ENCODE results near the gene ERGIC1.

Gene ERGIC1

DNA sequence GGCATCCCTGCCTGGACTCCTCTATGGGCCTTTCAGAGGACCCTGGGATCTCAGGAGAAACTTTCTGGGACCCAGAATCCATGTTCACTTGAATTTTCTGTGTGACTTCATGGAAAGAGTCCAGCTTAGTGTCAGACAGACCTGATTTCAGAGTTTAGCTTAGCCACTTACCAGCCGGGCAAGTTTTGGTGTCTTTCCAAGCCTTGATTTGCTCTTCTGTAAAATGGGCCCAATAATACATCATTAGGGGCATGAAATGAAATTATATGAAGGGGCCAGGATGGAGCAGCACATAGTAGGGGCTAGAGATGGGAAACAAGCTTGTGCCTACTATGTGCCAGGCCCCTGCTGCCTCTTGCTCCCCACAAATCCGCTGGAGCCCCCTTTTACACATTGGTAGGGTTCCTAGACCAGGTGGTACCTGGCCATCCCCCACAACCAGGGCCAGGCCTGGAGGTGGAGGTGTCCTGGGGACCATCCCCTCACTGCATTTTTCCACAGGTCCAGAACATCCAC is 92.0 kb downstream of the ERGIC1 start:
- DNase-seq = no peak

DNA sequence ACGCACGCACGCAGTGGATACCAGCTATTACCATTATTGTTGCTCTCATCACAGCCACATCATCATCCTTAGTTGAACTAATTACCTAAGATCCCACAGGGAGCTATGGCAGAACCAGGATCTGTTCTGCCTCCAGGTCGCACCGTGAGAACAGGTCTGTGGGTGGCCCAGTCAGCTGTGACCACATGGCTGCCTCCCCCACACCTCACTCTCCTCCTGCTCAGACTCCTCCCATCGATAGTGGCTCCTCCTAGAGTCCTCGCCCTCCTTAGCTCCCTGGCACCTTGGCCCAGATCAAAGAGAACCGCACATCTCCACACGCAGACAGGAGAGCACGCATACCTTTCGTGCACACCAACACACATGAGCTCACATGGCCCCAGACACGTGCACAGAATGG is 92.7 kb downstream of the ERGIC1 start:
- no peak for DNase-seq

DNA sequence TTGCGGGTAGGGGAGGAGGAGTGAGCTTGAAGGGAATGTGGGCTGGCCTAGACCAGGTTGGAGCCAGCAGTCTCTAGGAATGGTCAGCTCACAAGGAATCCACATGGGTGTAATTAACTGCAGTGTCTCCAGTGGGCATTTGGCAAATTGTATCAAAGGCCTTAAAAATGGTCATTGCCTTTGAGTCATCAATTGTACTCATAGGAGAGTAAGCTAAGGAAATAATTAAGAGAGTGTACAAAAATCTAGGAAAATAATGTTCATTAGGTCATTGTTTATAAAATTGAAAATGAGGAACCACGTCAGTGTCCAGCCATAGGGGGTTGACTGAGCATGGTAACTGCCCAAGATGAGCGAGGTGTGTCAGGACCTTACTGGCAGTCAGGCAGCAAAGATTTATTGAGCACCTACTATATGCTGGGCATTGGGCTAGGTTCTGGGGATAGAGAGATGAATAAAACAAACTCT is 95.4 kb downstream of the ERGIC1 start:
- no peak for DNase-seq

DNA sequence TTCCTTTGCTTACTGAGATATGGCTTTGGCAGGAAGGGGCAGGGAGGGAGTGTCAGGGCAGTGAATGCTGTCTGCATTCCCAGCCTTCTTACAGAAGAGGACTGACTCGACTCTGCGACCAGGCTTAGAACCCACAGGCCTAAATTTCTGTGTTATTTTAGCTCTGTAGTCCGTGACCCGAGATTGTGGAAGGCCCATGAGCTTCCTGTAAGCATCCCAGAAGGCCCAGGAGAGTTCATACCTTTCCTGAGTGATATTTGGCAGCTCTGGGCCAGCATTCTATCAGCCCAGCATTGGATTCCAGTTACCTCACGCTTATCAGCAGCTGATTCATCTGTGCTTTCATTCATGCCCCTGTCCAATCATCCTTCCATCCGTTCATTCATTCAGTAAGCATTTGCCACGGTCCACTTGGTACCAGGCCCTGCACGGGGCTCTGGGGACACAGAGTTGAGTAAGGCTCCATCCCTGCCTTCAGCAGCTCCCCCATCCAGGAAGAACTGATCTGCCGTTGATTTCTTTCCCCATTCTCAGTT is 97.0 kb downstream of the ERGIC1 start:
- no peak for DNase-seq

DNA sequence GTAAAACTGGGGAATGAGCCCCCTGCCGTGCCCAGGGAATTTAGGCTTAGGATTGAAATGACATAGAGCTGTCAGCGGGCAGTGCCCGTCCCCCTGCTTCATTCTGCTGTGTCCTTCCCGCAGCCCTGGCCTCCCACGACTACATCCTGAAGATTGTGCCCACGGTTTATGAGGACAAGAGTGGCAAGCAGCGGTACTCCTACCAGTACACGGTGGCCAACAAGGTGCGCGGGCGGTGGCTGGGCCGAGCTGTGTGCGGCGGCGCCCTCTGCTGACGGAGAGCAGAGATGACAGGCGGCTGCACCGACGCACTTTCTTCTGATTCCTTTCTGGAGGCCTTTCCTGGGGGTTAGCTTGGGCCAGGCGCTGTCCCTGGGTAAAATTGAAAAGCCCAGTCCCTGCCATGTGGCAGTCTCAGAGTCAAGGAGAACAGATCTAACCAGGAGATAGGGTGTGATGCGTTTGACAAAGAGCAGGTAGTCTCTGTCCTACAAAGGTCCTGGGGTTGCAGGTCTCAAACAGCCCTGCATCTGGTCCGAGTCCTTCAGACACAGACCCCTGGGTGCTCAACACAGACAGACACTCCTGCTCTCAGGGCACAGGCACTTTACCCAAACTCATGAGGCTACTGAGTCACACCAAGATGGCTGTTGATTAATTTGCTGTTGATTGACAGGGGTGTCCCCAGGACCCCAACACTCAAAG is 98.4 kb downstream of the ERGIC1 start:
- no peak for DNase-seq

DNA sequence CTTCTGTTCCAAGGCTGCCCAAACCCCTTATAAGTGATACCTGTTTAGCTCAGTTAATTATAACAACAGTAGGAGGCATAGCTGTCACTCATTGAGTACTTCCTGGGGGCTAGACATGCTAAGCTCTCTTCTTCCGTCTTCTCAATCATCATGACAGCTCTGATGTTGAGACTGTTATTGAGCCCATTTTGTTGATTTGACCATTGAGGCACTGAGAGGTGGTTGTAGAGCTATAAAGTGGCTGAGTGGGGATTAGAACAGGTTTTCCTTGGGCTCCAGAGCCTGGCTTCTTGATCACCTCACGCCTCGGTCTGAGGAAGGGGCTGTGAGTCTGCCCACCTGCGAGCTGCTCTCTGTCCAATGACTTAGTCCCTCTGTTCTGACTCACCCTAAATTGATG is 99.2 kb downstream of the ERGIC1 start:
- DNase-seq = no peak

GRCh38 chr5:172935096-172935495 is 101.0 kb downstream of the ERGIC1 start:
- DNase-seq = no peak

DNA sequence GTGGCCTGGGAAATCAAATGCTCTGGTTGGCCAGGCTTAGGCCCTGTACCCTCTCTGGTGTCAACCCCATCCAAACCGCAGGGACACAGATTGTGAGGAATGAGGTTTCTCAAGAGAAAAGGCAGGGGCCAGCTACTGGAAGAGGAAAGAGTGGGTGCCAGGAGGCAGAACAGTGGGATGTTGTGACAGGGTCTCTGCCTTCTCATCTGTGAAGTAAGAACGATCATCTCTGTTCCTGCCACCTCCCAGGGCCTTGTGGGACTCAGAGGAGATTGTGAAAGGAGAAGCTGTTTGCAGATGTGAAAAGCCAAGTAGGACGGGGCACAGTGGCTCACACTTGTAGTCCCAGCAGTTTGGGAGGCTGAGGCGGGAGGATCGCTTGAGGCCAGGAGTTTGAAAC is 102.3 kb downstream of the ERGIC1 start:
- no peak for DNase-seq

DNA sequence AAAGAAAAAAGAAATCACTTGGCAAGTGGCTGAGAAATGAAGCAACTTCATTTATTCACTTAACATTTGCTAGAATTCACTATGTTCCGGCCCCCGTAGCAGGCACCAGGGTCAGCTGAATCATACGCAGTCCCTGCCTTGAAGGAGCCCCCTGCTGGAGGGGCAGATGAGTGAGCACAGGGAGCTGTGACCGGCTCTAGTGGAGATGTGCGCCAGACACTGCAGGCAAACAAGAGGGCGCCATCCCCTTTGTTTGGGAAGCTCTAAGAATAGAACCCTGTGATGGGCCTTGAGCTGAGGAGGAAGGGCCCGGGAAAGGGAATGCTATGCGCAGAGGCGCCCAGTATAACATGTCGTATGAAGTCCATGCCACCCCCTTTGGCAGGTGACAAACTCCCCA is 105.0 kb downstream of the ERGIC1 start:
- no peak for DNase-seq

DNA sequence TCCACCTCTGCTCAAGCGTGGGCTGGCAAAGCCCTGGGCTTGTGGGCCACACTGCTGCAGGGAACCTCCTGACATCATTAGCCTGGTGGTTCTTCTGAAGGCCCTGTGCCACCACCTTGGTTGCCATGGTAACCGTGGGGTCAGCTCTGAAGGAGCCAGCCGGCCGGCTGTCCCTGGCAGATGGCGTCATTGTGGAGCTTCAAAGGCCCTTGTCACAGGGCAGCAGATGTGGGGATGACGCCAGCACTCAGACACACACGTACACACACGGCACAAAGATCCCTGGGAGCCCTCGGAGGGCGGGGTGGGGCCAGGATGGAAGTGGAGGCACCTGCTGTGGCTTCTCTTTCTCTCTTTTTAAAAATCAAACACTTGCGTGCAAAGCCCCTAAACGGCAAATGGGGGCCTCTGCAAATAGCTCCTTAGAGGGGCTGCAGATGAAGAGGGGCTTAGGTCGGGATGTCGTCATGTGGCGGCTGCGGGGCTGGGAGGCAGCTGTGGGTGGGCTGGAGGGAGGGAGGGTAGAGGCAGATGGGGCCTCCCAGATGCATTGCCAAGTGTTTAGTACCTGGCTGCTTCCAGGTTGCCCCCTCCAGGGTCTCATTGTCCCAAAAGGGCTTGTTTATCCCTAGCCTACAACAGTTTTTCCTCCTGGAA is 105.7 kb downstream of the ERGIC1 start:
- peak; percentile 28 for DNase-seq

DNA sequence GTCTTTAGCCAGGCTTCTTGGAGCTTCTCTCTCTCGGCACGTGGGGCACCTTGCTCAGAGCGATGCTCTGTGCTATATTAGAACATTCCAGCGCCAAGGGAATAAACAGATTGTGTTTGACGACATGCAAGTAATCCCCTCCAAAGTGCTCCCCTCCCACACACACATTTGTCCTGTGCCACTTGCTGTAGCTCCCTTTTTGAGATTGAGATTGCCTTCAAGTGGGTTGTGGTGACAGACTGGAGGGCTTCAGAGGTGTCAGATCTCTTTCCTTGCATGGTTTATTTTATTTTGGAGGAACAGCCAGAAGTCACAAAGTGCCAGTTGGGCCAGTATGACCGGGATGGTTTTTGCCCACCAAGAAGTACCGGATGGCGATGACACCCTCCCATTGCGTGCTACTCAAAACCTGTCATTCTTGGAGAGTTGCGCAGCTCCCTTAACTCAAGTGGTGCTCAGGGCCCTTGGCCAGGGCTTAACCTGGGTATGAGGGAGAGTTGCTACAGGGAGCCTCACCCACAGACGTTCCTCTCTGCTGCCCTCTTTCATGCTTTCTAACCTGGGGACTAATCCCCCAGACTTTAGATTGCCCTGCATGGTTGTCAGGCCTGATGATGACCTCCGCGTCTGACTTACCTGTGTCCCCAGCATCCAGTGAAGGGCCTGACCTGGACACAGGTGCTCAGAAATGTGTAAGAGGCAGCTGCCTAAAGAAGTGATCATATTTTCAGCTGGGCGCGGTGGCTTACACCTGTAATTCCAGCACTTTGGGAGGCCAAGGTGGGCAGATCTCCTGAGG is 106.4 kb downstream of the ERGIC1 start:
- DNase-seq = peak; percentile 50

GRCh38 chr5:172941067-172941516 is 107.0 kb downstream of the ERGIC1 start:
- no peak for DNase-seq

DNA sequence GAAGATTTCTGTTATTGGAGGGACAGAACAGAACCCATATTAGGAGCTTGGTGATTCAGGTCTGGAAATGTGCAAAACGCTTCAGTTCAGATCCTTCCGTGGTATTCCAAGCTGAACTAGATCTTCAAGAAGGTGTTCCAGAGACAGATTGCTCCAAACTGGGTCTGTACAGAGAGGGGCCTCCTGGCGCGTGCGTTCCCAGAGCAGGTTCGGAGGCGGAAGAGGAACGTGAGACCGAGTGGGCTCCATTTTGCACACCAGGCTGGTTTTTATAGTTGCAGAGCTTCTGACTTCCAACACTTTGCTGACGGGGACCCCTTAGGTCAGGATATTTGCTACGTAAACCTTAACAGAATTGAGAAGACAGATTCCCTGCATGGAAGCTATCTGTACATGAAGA is 108.5 kb downstream of the ERGIC1 start:
- DNase-seq = no peak

- no peak for DNase-seq
Measured at GRCh38 chr5:172943283-172943841, 109.3 kb downstream of the ERGIC1 start.

- DNase-seq = no peak
Measured at GRCh38 chr5:172943906-172944305, 109.9 kb downstream of the ERGIC1 start.

GRCh38 chr5:172944741-172945140 is 110.7 kb downstream of the ERGIC1 start:
- no peak for DNase-seq

- no peak for DNase-seq
Measured at GRCh38 chr5:172945151-172945550, 111.1 kb downstream of the ERGIC1 start.

- no peak for DNase-seq
Measured at GRCh38 chr5:172946146-172946545, 112.1 kb downstream of the ERGIC1 start.

GRCh38 chr5:172949426-172949825 is 115.4 kb downstream of the ERGIC1 start:
- DNase-seq = no peak

DNA sequence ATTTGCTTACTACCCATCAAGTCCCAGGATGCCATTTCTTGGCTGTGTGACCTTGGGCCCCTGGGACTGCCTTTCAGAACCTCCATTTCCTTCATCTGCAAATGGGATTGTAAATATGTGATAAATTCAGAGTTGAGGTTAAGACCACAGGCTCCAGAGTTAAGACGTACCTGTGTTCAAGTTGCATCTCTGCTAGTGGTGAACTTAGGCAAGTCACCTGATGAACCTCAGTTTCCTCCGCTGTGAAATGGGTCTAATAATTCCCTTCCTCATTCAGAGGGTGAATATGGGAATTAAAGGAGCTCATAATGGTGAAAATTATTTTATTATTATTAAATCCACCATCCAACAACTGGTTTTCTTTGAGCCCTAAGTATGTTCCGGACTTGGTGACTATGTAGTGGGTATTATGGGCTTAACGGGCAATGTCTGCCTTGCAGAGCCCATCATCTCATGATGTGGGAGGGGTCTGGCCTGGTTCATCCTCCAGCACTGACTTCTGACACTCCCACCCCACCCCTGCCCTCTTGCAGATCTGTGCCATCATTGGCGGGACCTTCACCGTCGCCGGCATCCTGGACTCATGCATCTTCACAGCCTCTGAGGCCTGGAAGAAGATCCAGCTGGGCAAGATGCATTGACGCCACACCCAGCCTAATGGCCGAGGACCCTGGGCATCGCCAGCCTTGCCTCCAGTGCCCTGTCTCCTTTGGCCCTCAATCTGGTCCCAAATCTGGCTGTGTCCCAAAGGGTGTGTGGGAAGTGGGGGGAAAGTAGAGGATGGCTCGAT is 116.3 kb downstream of the ERGIC1 start:
- no peak for DNase-seq

GRCh38 chr5:172951371-172952033 is 117.5 kb downstream of the ERGIC1 start:
- no peak for DNase-seq

All from DMS79 (cell line).